OCI-LY3 (cell line): ENCODE measurements around the gene NOL11.

ENCODE experiments used
- H2AFZ ChIP-seq: fragments of 200-600, 300-600 bp; shearing (Covaris generic); 2 replicates; pipeline ENCODE4 v1.6.0; 2014; ENCODE audit warnings: antibody characterized with exemption, low read depth, low read length
- H3K27ac ChIP-seq: fragments of 200-600, 300-600 bp; sonication (generic); 2 replicates; pipeline ENCODE4 v1.5.1; 2014; ENCODE audit warnings: mild to moderate bottlenecking, low read length, moderate library complexity, mixed read lengths
- H3K27me3 ChIP-seq: fragments of 200-600, 300-600 bp; sonication (generic); 2 replicates; pipeline ENCODE4 v1.6.1; 2014; ENCODE audit warnings: low read depth, low read length, mixed read lengths
- H3K36me3 ChIP-seq: fragments of 200-600, 300-600 bp; sonication (generic); replicated peaks from 2 replicates; pipeline ENCODE3; 2014; ENCODE audit warnings: low read depth, low read length, mixed read lengths
- H3K4me1 ChIP-seq: fragments of 300-600, 200-600 bp; sonication (generic); 2 replicates; pipeline ENCODE4 v1.6.1; 2014; ENCODE audit warnings: low read length, mixed read lengths
- H3K4me2 ChIP-seq: fragments of 200-600, 300-600 bp; sonication (generic); 2 replicates; pipeline ENCODE4 v1.6.1; 2014; ENCODE audit warnings: low read length, mixed read lengths
- H3K4me3 ChIP-seq: fragments of 300-600, 200-600 bp; sonication (generic); 2 replicates; pipeline ENCODE4 v1.5.1; 2014; ENCODE audit warnings: antibody characterized with exemption, mild to moderate bottlenecking, low read length, moderate library complexity
- H3K79me2 ChIP-seq: fragments of 300-600, 200-600 bp; shearing (Covaris generic); 2 replicates; pipeline ENCODE4 v1.6.1; 2014; ENCODE audit warnings: mild to moderate bottlenecking, low read length, mixed read lengths
- H3K9ac ChIP-seq: fragments of 300-600, 200-600 bp; shearing (Covaris generic); 2 replicates; pipeline ENCODE4 v1.6.0; 2014; ENCODE audit warnings: mild to moderate bottlenecking, low read length, moderate library complexity
- H3K9me3 ChIP-seq: fragments of 200-600, 300-600 bp; shearing (Covaris generic); 2 replicates; pipeline ENCODE4 v1.6.1; 2014; ENCODE audit warnings: low read length, mixed read lengths; ENCODE audit not compliant: insufficient read depth
- H4K20me1 ChIP-seq: fragments of 200-600, 300-600 bp; sonication (generic); 2 replicates; pipeline ENCODE4 v1.6.1; 2016; ENCODE audit warnings: low read length, mixed read lengths; ENCODE audit not compliant: insufficient read depth
- CTCF ChIP-seq: fragments of 200-600, 300-600 bp; sonication (generic); IDR thresholded peaks from 2 replicates; pipeline ENCODE4 v1.5.1; 2014; ENCODE audit warnings: antibody characterized with exemption, low read length, low read depth
- EZH2phosphoT487 ChIP-seq: fragments of 200-600 bp; shearing (Covaris generic); IDR thresholded peaks from 2 replicates; pipeline ENCODE4 v1.6.1; 2018; ENCODE audit warnings: antibody characterized with exemption, mixed run types, low read depth

The NOL11 gene

DNA sequence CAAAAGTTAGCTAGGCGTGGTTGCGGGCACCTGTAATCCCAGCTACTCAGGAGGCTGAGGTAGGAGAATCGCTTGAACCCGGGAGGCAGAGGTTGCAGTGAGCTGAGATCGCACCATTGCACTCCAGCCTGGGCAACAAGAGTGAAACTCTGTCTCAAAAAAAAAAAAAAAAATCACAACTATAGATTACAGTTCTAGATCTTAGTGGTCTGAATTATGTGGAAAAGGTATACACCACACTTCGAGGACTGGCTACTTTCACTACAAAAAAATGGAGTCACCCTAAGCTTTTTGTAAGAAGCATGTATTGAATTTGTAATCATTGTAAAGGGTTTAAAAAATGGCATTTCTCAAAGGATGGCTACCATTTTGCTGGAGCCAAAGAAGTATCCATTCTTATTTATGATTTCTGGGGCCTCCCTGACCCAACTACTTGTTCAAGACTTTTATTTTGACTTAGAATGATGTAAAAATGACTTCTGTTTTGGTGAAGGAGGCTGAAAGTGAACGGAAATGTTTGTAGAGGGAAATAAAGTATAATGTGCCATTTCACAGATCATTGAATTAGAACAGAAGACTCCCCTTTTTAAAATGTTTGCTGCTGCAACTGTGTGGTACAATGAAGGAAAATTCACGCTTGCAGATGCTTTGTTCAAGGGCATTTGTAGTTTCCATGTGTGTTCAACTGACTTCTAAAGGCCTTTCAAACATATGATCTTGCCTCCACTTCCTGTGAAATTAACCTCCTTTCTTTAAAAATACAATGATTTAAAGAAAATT, 37.1 kb upstream of the NOL11 start:
- Histone ChIP-seq H3K4me1 (no peaks in the 10 kb centered on the region), H3K4me3 (no peak overlapping the region), H3K9ac (no peak overlapping the region), H3K27ac (no peak overlapping the region), H3K79me2 (no peaks in the 10 kb centered on the region), H3K4me2 (no peak overlapping the region), H3K9me3 (no peaks in the 10 kb centered on the region), H4K20me1 (no peaks in the 10 kb centered on the region), H3K36me3 (no peaks in the 10 kb centered on the region), H3K27me3 (no peaks in the 10 kb centered on the region), H2AFZ (no peak overlapping the region)
- TF ChIP-seq EZH2phosphoT487 (no peak), CTCF (no peak)

- Histone ChIP-seq H3K4me3 (no peak overlapping the region), H3K4me1 (no peaks in the 10 kb centered on the region), H4K20me1 (no peaks in the 10 kb centered on the region), H2AFZ (no peak overlapping the region), H3K4me2 (no peak overlapping the region), H3K27me3 (no peaks in the 10 kb centered on the region), H3K36me3 (no peaks in the 10 kb centered on the region), H3K9me3 (no peaks in the 10 kb centered on the region), H3K27ac (no peak overlapping the region), H3K79me2 (no peaks in the 10 kb centered on the region), H3K9ac (no peak overlapping the region)
- TF ChIP-seq EZH2phosphoT487 (no peak), CTCF (no peak)
Observed at GRCh38 chr17:67682196-67682595, 35.5 kb upstream of the NOL11 start.

- H4K20me1 ChIP-seq: no peaks in the 10 kb centered on the region
- H3K4me2 ChIP-seq: no peak overlapping the region
- H3K9ac ChIP-seq: no peak overlapping the region
- no peak overlapping the region for H3K27ac ChIP-seq
- H3K4me1 ChIP-seq: 0 out of 2 replicates have a peak, but pooled peaks cover 3% of the 10 kb centered on the region
- H3K4me3 ChIP-seq: no peak overlapping the region
- no peaks in the 10 kb centered on the region for H3K9me3 ChIP-seq
- H3K27me3 ChIP-seq: no peaks in the 10 kb centered on the region
- TF ChIP-seq CTCF (no peak), EZH2phosphoT487 (no peak)
- no peaks in the 10 kb centered on the region for H3K36me3 ChIP-seq
- no peak overlapping the region for H2AFZ ChIP-seq
- H3K79me2 ChIP-seq: no peaks in the 10 kb centered on the region
Observed at GRCh38 chr17:67685351-67685750, 32.4 kb upstream of the NOL11 start.

DNA sequence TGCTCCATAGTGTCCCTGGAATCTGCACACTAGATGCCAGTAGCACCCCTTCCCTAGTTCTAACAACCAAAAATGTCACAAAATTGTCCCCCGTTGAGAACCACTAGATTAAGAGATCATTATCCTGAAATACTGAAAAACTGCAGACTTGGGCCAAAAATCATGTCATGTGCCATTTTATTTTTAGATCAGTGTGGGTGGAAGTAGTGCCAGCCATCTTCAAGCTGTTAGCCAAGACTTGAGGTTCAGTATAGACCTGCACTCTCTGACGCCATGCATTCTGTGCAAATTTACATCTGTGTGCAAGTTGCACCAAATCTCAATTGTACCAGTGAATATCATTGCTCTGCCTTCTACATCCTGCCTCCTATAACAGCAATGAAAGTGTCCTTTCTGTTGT, 31.5 kb upstream of the NOL11 start:
- TF ChIP-seq EZH2phosphoT487: no peak
- TF ChIP-seq CTCF: no peak
- Histone ChIP-seq H3K27me3 (no peaks in the 10 kb centered on the region), H3K36me3 (no peaks in the 10 kb centered on the region), H3K4me1 (0 out of 2 replicates have a peak, but pooled peaks cover 3% of the 10 kb centered on the region), H3K4me3 (no peak overlapping the region), H4K20me1 (no peaks in the 10 kb centered on the region), H3K9ac (no peak overlapping the region), H3K4me2 (no peak overlapping the region), H2AFZ (no peak overlapping the region), H3K27ac (no peak overlapping the region), H3K9me3 (no peaks in the 10 kb centered on the region), H3K79me2 (no peaks in the 10 kb centered on the region)
